PC-9 (cell line): ENCODE results near the gene PPAN.

Source experiments
- EZH2 ChIP-seq: fragments of 200-600 bp; sonication (generic); IDR thresholded peaks from 2 replicates; pipeline ENCODE4 v1.8.0; 2017; ENCODE audit warnings: antibody characterized with exemption, low read depth
- TF ChIP-seq, protein P1 (sequence below): fragments of 200-600 bp; sonication (generic); conservative IDR thresholded peaks from 2 replicates; pipeline ENCODE4 v1.6.1; 2017; ENCODE audit warnings: mixed run types, antibody characterized with exemption, mild to moderate bottlenecking, moderate library complexity

DNA sequence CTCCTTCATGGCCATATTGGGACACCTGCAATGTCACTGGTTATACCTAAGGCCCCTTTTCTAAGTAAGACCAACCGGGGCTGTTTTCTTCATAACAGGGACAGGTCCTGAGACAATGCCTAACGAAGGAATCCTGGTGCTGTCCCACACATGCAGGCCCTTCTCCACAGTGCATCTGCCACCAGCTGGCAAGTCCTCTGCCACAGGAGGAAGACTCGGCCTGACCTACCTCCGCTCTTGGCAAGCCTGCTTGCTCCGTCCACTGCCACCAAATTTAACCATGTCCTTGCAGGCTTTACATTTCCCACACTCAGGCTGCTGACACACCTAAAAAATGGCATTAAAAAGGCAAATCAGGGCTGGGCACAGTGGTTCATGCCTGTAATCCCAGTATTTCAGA, 45.4 kb downstream of the PPAN start:
- TF ChIP-seq, protein P1, sequence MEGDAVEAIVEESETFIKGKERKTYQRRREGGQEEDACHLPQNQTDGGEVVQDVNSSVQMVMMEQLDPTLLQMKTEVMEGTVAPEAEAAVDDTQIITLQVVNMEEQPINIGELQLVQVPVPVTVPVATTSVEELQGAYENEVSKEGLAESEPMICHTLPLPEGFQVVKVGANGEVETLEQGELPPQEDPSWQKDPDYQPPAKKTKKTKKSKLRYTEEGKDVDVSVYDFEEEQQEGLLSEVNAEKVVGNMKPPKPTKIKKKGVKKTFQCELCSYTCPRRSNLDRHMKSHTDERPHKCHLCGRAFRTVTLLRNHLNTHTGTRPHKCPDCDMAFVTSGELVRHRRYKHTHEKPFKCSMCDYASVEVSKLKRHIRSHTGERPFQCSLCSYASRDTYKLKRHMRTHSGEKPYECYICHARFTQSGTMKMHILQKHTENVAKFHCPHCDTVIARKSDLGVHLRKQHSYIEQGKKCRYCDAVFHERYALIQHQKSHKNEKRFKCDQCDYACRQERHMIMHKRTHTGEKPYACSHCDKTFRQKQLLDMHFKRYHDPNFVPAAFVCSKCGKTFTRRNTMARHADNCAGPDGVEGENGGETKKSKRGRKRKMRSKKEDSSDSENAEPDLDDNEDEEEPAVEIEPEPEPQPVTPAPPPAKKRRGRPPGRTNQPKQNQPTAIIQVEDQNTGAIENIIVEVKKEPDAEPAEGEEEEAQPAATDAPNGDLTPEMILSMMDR: no peak
- TF ChIP-seq EZH2: no peak
